ENCODE measurements around the gene RAI14. TPM values are rescaled to one million over a fixed set of nuclear protein-coding genes. Genes with fewer than 3 reads are reported as not detected.
"Not testable (repeated sequence)": the region's sequence is repeated elsewhere in the genome, so short reads cannot be mapped to it uniquely, and the experiment has no call there.

Gene RAI14
- total and polyA plus RNA-seq, 7 experiments from 2014 or later, result 0.32 to 0.98 (median 0.89) TPM; not detected in 4

DNA sequence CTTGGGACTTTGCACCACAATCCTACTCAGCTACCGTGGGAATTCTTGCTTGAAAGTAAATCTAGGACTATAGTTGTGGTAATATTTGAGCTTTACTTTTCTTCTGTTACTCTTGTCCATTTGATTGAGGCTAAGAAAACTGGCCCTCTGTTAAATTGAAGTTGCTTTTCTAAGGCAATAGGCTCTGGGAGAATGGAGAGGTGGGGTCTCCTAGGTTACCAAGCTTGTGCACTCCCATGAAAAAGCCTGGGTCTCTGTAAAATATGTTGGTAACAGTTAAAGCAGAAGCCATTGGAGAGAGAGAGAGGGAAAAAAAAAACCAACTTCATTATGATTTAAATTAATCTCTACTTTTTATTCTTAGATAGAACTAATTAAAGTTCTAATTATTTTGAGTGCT, 68.6 kb downstream of the RAI14 start:
- intact Hi-C loops (cut with micrococcal nuclease), result no loop called here
- Histone ChIP-seq H3K4me3 (ENCODE audit: low read length) (no peak overlapping the region), H3K36me3 (ENCODE audit: control insufficient read depth in 2 of 3, insufficient read depth in 3 of 3, low read length in 3 of 3) (no peaks in the 10 kb centered on the region), H3K27ac (ENCODE audit: low read depth, low read length) (no peak overlapping the region), H3K9me3 (ENCODE audit: control insufficient read depth in 2 of 3, low read length in 3 of 3) (no peaks in the 10 kb centered on the region), H3K27me3 (ENCODE audit: control insufficient read depth in 2 of 2, insufficient read depth in 2 of 2, low read length in 2 of 2) (no peaks in the 10 kb centered on the region), H3K4me1 (ENCODE audit: control insufficient read depth in 2 of 2, insufficient read depth in 2 of 2, low read length in 2 of 2) (no peaks in the 10 kb centered on the region)
- no peak for ATAC-seq
- Mint-ChIP-seq H3K4me1 (no peaks in the 10 kb centered on the region), H3K27ac (no peak overlapping the region), H3K9me3 (peaks cover 0 to 19% (median 5%) of the 10 kb centered on the region in 11 donors), H3K27me3 (peaks cover 0 to 19% (median 11%) of the 10 kb centered on the region in 5 donors), H3K4me3 (no peak overlapping the region), H3K36me3 (peaks cover 0 to 7% (median 0%) of the 10 kb centered on the region in 5 donors)
- CTCF ChIA-PET, result no interaction called here
- DNase-seq, result no peak
- POLR2A ChIA-PET, result no interaction called here

- ATAC-seq; H3K4me3 Mint-ChIP-seq; CTCF ChIA-PET; H3K4me1 ChIP-seq (ENCODE audit: control insufficient read depth in 2 of 2, insufficient read depth in 2 of 2, low read length in 2 of 2); H3K4me3 ChIP-seq (ENCODE audit: low read length); POLR2A ChIA-PET; H3K4me1 Mint-ChIP-seq; DNase-seq; H3K27me3 ChIP-seq (ENCODE audit: control insufficient read depth in 2 of 2, insufficient read depth in 2 of 2, low read length in 2 of 2); intact Hi-C loops (cut with micrococcal nuclease); H3K27ac ChIP-seq (ENCODE audit: low read depth, low read length); H3K36me3 Mint-ChIP-seq; H3K27ac Mint-ChIP-seq; H3K36me3 ChIP-seq (ENCODE audit: control insufficient read depth in 2 of 3, insufficient read depth in 3 of 3, low read length in 3 of 3); H3K9me3 ChIP-seq (ENCODE audit: control insufficient read depth in 2 of 3, low read length in 3 of 3): not testable (repeated sequence)
- Mint-ChIP-seq H3K9me3 (peaks cover 0 to 19% (median 5%) of the 10 kb centered on the region in 11 donors), H3K27me3 (peaks cover 0 to 11% (median 9%) of the 10 kb centered on the region in 5 donors)
Observed at GRCh38 chr5:34727166-34727749, 71.1 kb downstream of the RAI14 start.

DNA sequence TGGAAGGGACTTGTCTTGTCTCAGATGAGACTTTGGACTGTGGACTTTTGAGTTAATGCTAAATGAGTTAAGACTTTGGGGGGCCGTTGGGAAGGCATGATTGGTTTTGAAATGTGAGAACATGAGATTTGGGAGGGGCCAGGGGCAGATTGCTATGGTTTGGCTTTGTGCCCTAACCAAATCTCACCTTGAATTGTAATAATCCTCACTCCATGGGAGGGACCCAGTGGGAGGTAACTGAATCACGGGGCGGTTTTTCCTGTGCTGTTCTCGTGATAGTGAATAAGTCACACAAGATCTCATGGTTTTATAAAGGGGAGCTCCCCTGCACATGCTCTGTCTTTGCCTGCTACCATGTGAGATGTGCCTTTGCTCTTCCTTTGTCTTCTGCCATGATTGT, 72.1 kb downstream of the RAI14 start:
- peaks cover 0 to 11% (median 8%) of the 10 kb centered on the region in 5 donors for H3K27me3 Mint-ChIP-seq
- CTCF ChIA-PET, result no interaction called here

DNA sequence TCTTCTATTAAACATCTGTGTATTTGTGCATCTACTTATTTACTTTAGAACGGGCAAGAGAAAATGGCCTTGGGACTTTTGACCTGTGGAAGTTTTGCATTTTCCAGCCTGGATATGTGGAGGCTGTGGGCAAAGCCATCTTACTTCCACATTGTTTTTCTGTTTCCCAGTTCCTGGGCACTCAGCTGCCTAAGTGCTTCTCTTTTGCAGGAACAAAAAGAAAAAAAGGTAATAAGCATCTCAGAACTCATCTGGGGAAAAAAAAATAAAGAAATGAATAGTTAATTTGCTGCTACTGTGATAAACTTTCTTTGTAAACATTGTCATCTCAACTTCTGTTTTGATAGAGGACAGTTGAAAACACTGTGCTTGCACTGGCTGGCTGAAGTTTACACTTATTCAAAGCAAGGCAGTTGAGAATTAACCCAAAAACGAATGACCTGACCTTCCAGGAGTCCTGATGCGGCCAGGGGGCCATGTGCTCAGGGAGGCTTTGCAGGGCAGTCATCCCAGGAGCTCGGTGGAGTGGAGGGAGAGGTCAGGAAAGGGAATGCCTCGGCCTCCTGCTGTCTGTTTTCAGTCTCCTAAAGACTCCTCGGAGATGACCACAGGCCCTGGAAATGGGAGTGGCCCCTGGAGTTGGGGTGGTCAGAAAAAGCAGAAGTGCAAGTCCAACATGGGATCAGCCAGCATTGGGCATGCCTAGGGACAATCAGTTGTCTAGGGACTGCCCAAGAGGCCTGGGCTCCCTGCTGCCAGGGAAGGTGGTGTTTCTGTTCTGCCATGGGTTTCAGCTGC, 75.5 kb downstream of the RAI14 start:
- Mint-ChIP-seq H3K9me3 (peaks cover 0 to 13% (median 4%) of the 10 kb centered on the region in 11 donors), H3K36me3 (peaks cover 0 to 7% (median 0%) of the 10 kb centered on the region in 5 donors), H3K27me3 (peaks cover 0 to 16% (median 5%) of the 10 kb centered on the region in 5 donors), H3K27ac (no peak overlapping the region), H3K4me3 (no peak overlapping the region), H3K4me1 (no peaks in the 10 kb centered on the region)
- Histone ChIP-seq H3K4me3 (ENCODE audit: low read length) (no peak overlapping the region), H3K4me1 (ENCODE audit: control insufficient read depth in 2 of 2, insufficient read depth in 2 of 2, low read length in 2 of 2) (no peaks in the 10 kb centered on the region), H3K9me3 (ENCODE audit: control insufficient read depth in 2 of 3, low read length in 3 of 3) (no peaks in the 10 kb centered on the region), H3K36me3 (ENCODE audit: control insufficient read depth in 2 of 3, insufficient read depth in 3 of 3, low read length in 3 of 3) (no peaks in the 10 kb centered on the region), H3K27me3 (ENCODE audit: control insufficient read depth in 2 of 2, insufficient read depth in 2 of 2, low read length in 2 of 2) (no peaks in the 10 kb centered on the region), H3K27ac (ENCODE audit: low read depth, low read length) (no peak overlapping the region)
- no peak for DNase-seq
- intact Hi-C loops (cut with micrococcal nuclease), result no loop called here
- ChIA-PET CTCF (no interaction called here), POLR2A (no interaction called here)
- ATAC-seq, result no peak

More for the DNA sequence above, 72.1 kb downstream of the RAI14 start:
- no peak overlapping the region for H3K27ac Mint-ChIP-seq
- Histone ChIP-seq H3K4me1 (ENCODE audit: control insufficient read depth in 2 of 2, insufficient read depth in 2 of 2, low read length in 2 of 2) (no peaks in the 10 kb centered on the region), H3K27ac (ENCODE audit: low read depth, low read length) (no peak overlapping the region), H3K4me3 (ENCODE audit: low read length) (no peak overlapping the region), H3K27me3 (ENCODE audit: control insufficient read depth in 2 of 2, insufficient read depth in 2 of 2, low read length in 2 of 2) (no peaks in the 10 kb centered on the region), H3K36me3 (ENCODE audit: control insufficient read depth in 2 of 3, insufficient read depth in 3 of 3, low read length in 3 of 3) (no peaks in the 10 kb centered on the region), H3K9me3 (ENCODE audit: control insufficient read depth in 2 of 3, low read length in 3 of 3) (no peaks in the 10 kb centered on the region)
- POLR2A ChIA-PET, result no interaction called here
- peaks cover 0 to 7% (median 0%) of the 10 kb centered on the region in 5 donors for H3K36me3 Mint-ChIP-seq
- H3K9me3 Mint-ChIP-seq, result peaks cover 0 to 19% (median 5%) of the 10 kb centered on the region in 11 donors
- H3K4me1 Mint-ChIP-seq, result no peaks in the 10 kb centered on the region
- no peak overlapping the region for H3K4me3 Mint-ChIP-seq
- ATAC-seq, result no peak
- DNase-seq, result no peak
- intact Hi-C loops (cut with micrococcal nuclease), result no loop called here

DNA sequence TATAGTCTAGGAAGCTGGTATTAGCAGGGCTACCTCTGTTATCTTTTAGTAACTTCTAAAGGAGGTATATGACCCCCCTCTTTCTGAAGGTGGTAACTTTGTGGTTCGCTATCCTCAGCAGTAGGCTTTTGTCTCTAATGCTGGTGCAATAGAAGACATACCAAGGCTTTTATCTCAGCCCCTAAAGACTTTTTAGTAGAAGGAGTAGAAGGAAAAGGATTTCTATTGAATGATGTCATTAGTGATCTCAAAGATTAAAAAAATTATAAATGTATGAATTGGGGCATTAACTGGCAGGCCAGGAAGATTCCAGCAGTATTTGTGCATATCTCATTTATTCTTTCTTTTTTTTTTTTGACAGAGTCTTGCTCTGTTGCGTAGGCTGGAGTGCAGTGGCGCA, 78.2 kb downstream of the RAI14 start:
- no peaks in the 10 kb centered on the region for H3K36me3 ChIP-seq (ENCODE audit: control insufficient read depth in 2 of 3, insufficient read depth in 3 of 3, low read length in 3 of 3)
- Mint-ChIP-seq H3K27me3 (peaks cover 0 to 11% (median 2%) of the 10 kb centered on the region in 5 donors), H3K27ac (no peak overlapping the region), H3K4me3 (no peak overlapping the region), H3K36me3 (no peaks in the 10 kb centered on the region), H3K9me3 (peaks cover 0 to 2% (median 0%) of the 10 kb centered on the region in 11 donors), H3K4me1 (no peaks in the 10 kb centered on the region)
- H3K4me3 ChIP-seq (ENCODE audit: low read length), result no peak overlapping the region
- H3K4me1 ChIP-seq (ENCODE audit: control insufficient read depth in 2 of 2, insufficient read depth in 2 of 2, low read length in 2 of 2), result no peaks in the 10 kb centered on the region
- ChIA-PET CTCF (no interaction called here), POLR2A (no interaction called here)
- DNase-seq (no peak), ATAC-seq (no peak)
- intact Hi-C loops (cut with micrococcal nuclease), result no loop called here
- H3K9me3 ChIP-seq (ENCODE audit: control insufficient read depth in 2 of 3, low read length in 3 of 3), result no peaks in the 10 kb centered on the region
- H3K27me3 ChIP-seq (ENCODE audit: control insufficient read depth in 2 of 2, insufficient read depth in 2 of 2, low read length in 2 of 2), result no peaks in the 10 kb centered on the region
- H3K27ac ChIP-seq (ENCODE audit: low read depth, low read length), result no peak overlapping the region

DNA sequence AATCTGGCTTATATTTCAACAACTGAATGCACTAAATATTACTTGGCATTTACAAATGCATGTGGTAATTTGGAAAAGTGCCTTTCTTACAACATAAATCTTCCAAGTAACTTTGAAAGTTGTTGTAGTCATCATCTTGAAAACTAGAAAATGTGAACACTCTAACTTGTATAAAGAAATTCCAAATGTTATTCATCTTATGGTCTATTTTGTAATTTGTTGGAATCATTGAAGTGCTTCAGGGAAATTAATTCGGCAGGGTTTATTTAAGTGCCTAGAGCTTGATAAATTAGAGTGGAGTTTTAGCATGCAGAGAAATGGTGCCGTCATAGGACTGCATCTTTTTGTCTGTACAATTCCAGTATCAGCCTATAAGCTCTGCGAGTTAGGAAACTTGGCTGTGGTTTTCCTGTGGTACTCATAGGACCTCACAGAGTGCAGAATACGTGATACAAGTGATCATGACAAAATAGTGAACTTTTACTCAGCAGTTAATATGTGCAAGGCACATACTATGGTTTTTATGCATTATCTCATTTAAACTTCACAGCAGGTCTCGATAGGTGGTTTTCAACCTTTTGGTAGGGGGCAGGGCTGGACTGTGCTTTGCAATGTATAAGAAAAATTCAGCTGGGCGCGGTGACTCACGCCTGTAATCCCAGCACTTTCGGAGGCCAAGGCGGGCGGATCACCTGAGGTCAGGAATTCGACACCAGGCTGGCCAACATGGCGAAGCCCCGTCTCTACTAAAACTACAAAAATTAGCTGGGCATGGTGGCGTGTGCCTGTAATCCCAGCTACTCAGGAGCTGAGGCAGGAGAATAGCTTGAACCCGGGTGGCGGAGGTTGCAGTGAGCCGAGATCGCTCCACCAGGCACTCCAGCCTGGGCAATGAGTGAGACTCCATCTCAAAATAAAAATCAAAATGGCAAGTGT, 79.6 kb downstream of the RAI14 start:
- ChIA-PET POLR2A (no interaction called here), CTCF (no interaction called here)
- Histone ChIP-seq H3K36me3 (ENCODE audit: control insufficient read depth in 2 of 3, insufficient read depth in 3 of 3, low read length in 3 of 3) (no peaks in the 10 kb centered on the region), H3K27me3 (ENCODE audit: control insufficient read depth in 2 of 2, insufficient read depth in 2 of 2, low read length in 2 of 2) (no peaks in the 10 kb centered on the region), H3K9me3 (ENCODE audit: control insufficient read depth in 2 of 3, low read length in 3 of 3) (no peaks in the 10 kb centered on the region), H3K4me3 (ENCODE audit: low read length) (no peak overlapping the region), H3K4me1 (ENCODE audit: control insufficient read depth in 2 of 2, insufficient read depth in 2 of 2, low read length in 2 of 2) (no peaks in the 10 kb centered on the region), H3K27ac (ENCODE audit: low read depth, low read length) (no peak overlapping the region)
- ATAC-seq (no peak), DNase-seq (no peak)
- Mint-ChIP-seq H3K36me3 (no peaks in the 10 kb centered on the region), H3K4me3 (no peak overlapping the region), H3K4me1 (no peaks in the 10 kb centered on the region), H3K27ac (no peak overlapping the region), H3K27me3 (peaks cover 0 to 11% (median 2%) of the 10 kb centered on the region in 5 donors), H3K9me3 (no peaks in the 10 kb centered on the region)
- intact Hi-C loops (cut with micrococcal nuclease), result no loop called here
